NCI-H2227 (cell line): ENCODE measurements around the gene TNFRSF1A.

Experiments
- DNase-seq: peaks from one replicate; lab custom pipeline; 2025; ENCODE audit not compliant: unreplicated experiment; lab: John Stamatoyannopoulos, UW

TNFRSF1A gene

GRCh38 chr12:6279631-6280030 is 62.2 kb downstream of the TNFRSF1A start:
- no peak for DNase-seq

GRCh38 chr12:6279256-6279628 is 62.6 kb downstream of the TNFRSF1A start:
- DNase-seq, result no peak
